ENCODE results near the gene SPAG9. TPM values are rescaled to one million over a fixed set of nuclear protein-coding genes. Genes with fewer than 3 reads are reported as not detected.

SPAG9 gene
- total and polyA plus RNA-seq, 2 of the 8 experiments (the other 6 are each of a cell fraction or from before 2014, with no cell fraction given) = 9.8 to 63.8 TPM

GRCh38 chr17:51018541-51018940 is 102.1 kb downstream of the SPAG9 start (continued):
- TF ChIP-seq ASH2L (IDR thresholded peaks at IDR 0.05; ENCODE audit: low read length) (no peak), ATF3 (IDR thresholded peaks at IDR 0.05; ENCODE audit: insufficient read depth, low read depth, low read length) (no peak), NANOG (IDR thresholded peaks at IDR 0.05; ENCODE audit: insufficient read depth, low read depth, low read length, poor library complexity, severe bottlenecking) (no peak), CTBP2 (IDR thresholded peaks at IDR 0.05; ENCODE audit: borderline replicate concordance, insufficient read depth, insufficient read length, low read length) (no peak), CEBPB (IDR thresholded peaks at IDR 0.05; ENCODE audit: low read depth, low read length) (no peak), HDAC6 (IDR thresholded peaks at IDR 0.05; ENCODE audit: low read depth, low read length) (no peak)

All from H1 (cell line).